Vagina (tissue), 2 donors: Measurements from ENCODE around the gene ZNF239.

ENCODE experiments used
- CTCF ChIP-seq, 3 experiments: fragments of 450-650 bp in 2 of 3; fragments of 200-600 bp in 1 of 3; sonication (generic) in 1 of 3; IDR thresholded peaks; one replicate each; pipeline ENCODE4 v1.5.1; 2017 to 2019; ENCODE audit warnings: antibody characterized with exemption in 3 of 3, mild to moderate bottlenecking in 2 of 3, moderate library complexity in 2 of 3
- POLR2A ChIP-seq, 2 donors: fragments of 450-650 bp; IDR thresholded peaks; one replicate each; pipeline ENCODE4 v1.6.1; 2017; ENCODE audit warnings: antibody characterized with exemption in 2 of 2, mild to moderate bottlenecking in 2 of 2, moderate library complexity in 2 of 2

GRCh38 chr10:43576062-43576461, 1.6 kb upstream of the ZNF239 start:
- TF ChIP-seq CTCF (IDR thresholded peaks at IDR 0.05) (no peak), POLR2A (IDR thresholded peaks at IDR 0.05) (no peak)
